Sigmoid colon (tissue), 4 donors: ENCODE measurements around the gene CEP112.

Source experiments
- CTCF ChIP-seq, 4 experiments: fragments of 450-650 bp in 3 of 4; fragments of 200-600 bp in 1 of 4; IDR thresholded peaks; one replicate each; pipeline ENCODE4 v1.5.1; 2016 to 2019; ENCODE audit warnings: antibody characterized with exemption in 4 of 4, mild to moderate bottlenecking in 3 of 4, moderate library complexity in 2 of 4
- EP300 ChIP-seq, 4 donors: sonication (generic); formaldehyde crosslinking; IDR thresholded peaks; one replicate each; pipeline ENCODE4 v1.6.1; 2017; ENCODE audit warnings: antibody characterized with exemption in 4 of 4
- POLR2A ChIP-seq, 2 donors: fragments of 450-650 bp; IDR thresholded peaks; one replicate each; pipeline ENCODE4 v1.6.1; 2016; ENCODE audit warnings: antibody characterized with exemption in 2 of 2, mild to moderate bottlenecking in 2 of 2, moderate library complexity in 2 of 2
- POLR2AphosphoS5 ChIP-seq, 4 donors: sonication (generic); formaldehyde crosslinking; IDR thresholded peaks; one replicate each; pipeline ENCODE4 v1.6.1; 2017; ENCODE audit warnings: antibody characterized with exemption in 4 of 4

DNA sequence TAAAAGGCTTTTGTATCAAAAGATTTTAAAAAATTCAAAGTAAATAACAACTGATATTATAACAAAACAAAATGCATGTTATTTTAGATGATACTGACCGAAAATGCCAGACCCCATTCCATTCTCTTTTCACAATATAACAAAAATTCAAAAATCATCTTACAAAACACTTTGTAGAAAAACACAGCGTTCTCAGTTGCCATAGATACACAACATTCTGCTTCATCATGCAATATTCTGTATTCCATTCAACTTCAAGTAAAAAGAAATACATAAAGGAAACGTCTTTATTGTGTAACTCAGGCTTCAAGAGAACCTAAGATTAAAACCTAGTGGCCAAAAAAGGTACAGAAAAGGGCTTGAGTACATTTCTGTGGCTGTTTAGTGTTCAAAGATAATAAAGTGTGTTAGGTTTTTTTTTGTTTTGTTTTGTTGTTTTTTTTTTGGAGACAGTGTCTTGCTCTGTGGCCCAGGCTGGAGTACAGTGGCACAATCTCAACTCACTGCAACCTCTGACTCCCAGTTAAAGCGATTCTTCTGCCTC is 250.5 kb downstream of the CEP112 start:
- TF ChIP-seq CTCF (IDR thresholded peaks at IDR 0.05): no peak
- TF ChIP-seq POLR2A (IDR thresholded peaks at IDR 0.05): no peak
- no peak for TF ChIP-seq POLR2AphosphoS5 (IDR thresholded peaks at IDR 0.05)
- no peak for TF ChIP-seq EP300 (IDR thresholded peaks at IDR 0.05)
